ENCODE results near the gene DPP6. TPM values are rescaled to one million over a fixed set of nuclear protein-coding genes. Genes with fewer than 3 reads are reported as not detected.

The DPP6 gene
- total and polyA plus RNA-seq, 12 donors = 0.07 to 2.1 (median 0.16) TPM; not detected in 4

GRCh38 chr7:154350892-154351291 is 298.7 kb downstream of the DPP6 start:
- no peak for ATAC-seq
- no peak overlapping the region for H3K27ac ChIP-seq
- H3K27me3 ChIP-seq = no peaks in the 10 kb centered on the region
- H3K4me1 ChIP-seq = no peaks in the 10 kb centered on the region
- TF ChIP-seq CTCF (IDR thresholded peaks at IDR 0.05) = no peak
- intact Hi-C loops (cut with DNase I) = no loop called here
- H3K36me3 ChIP-seq = no peaks in the 10 kb centered on the region
- DNase-seq = no peak
- WGBS, 2 donors = 92% methylated on average over 6 of the region's 6 CpGs
- peaks cover 0 to 9% (median 0%) of the 10 kb centered on the region in 11 donors for H3K9me3 ChIP-seq
- H3K4me3 ChIP-seq = no peak overlapping the region

GRCh38 chr7:154353355-154353767 is 301.2 kb downstream of the DPP6 start:
- intact Hi-C loops (cut with DNase I) = no loop called here
- no peak for TF ChIP-seq CTCF (IDR thresholded peaks at IDR 0.05)
- H3K27me3 ChIP-seq = no peaks in the 10 kb centered on the region
- peaks cover 0 to 9% (median 0%) of the 10 kb centered on the region in 11 donors for H3K9me3 ChIP-seq
- H3K36me3 ChIP-seq = no peaks in the 10 kb centered on the region
- DNase-seq = no peak
- H3K27ac ChIP-seq = no peak overlapping the region
- H3K4me3 ChIP-seq = no peak overlapping the region
- H3K4me1 ChIP-seq = no peaks in the 10 kb centered on the region
- WGBS, 2 donors = 37 to 47% methylated on average over 5 of the region's 5 CpGs
- ATAC-seq = no peak

- H3K27me3 ChIP-seq = no peaks in the 10 kb centered on the region
- DNase-seq (no peak), ATAC-seq (no peak)
- no peaks in the 10 kb centered on the region for H3K4me1 ChIP-seq
- H3K27ac ChIP-seq = no peak overlapping the region
- intact Hi-C loops (cut with DNase I) = no loop called here
- no peak for TF ChIP-seq CTCF (IDR thresholded peaks at IDR 0.05)
- no peak overlapping the region for H3K4me3 ChIP-seq
- no peaks in the 10 kb centered on the region for H3K36me3 ChIP-seq
- H3K9me3 ChIP-seq = peaks cover 0 to 24% (median 0%) of the 10 kb centered on the region in 11 donors
- WGBS, 2 donors = 65 to 67% methylated on average over 6 of the region's 6 CpGs
Measured at GRCh38 chr7:154364170-154364569, 312.0 kb downstream of the DPP6 start.

GRCh38 chr7:154371424-154371823 is 319.2 kb downstream of the DPP6 start:
- TF ChIP-seq CTCF (IDR thresholded peaks at IDR 0.05) = no peak
- 72 to 80% methylated on average over 8 of the region's 8 CpGs for WGBS, 2 donors
- Histone ChIP-seq H3K4me1 (no peaks in the 10 kb centered on the region), H3K4me3 (no peak overlapping the region), H3K27ac (no peak overlapping the region), H3K9me3 (peaks cover 0 to 4% (median 0%) of the 10 kb centered on the region in 11 donors), H3K27me3 (no peaks in the 10 kb centered on the region), H3K36me3 (no peaks in the 10 kb centered on the region)
- intact Hi-C loops (cut with DNase I) = no loop called here
- DNase-seq = no peak
- no peak for ATAC-seq
